GM19043 (cell line): ENCODE results near the gene SMYD2.

Source experiments
- ATAC-seq: cut with Tn5 transposase; IDR thresholded peaks from one replicate; pipeline ENCODE4 v1.9.1; 2021; ENCODE audit warnings: low read depth; ENCODE audit not compliant: unreplicated experiment

Gene SMYD2

GRCh38 chr1:214300149-214300780 is 19.3 kb downstream of the SMYD2 start:
- no peak for ATAC-seq

- ATAC-seq: no peak
Measured at GRCh38 chr1:214301526-214301925, 20.6 kb downstream of the SMYD2 start.

- no peak for ATAC-seq
Measured at GRCh38 chr1:214303141-214303930, 22.4 kb downstream of the SMYD2 start.

- ATAC-seq: no peak
Measured at GRCh38 chr1:214305164-214305751, 24.3 kb downstream of the SMYD2 start.

GRCh38 chr1:214306269-214306668 is 25.3 kb downstream of the SMYD2 start:
- no peak for ATAC-seq

GRCh38 chr1:214310010-214310409 is 29.1 kb downstream of the SMYD2 start:
- no peak for ATAC-seq

- no peak for ATAC-seq
Measured at GRCh38 chr1:214310777-214311690, 30.1 kb downstream of the SMYD2 start.

- ATAC-seq: no peak
Measured at GRCh38 chr1:214312530-214313051, 31.6 kb downstream of the SMYD2 start.

- ATAC-seq: no peak
Measured at GRCh38 chr1:214314178-214314843, 33.4 kb downstream of the SMYD2 start.

- no peak for ATAC-seq
Measured at GRCh38 chr1:214316593-214316992, 35.6 kb downstream of the SMYD2 start.

- ATAC-seq: no peak
Measured at GRCh38 chr1:214317300-214317699, 36.3 kb downstream of the SMYD2 start.

- no peak for ATAC-seq
Measured at GRCh38 chr1:214317734-214318133, 36.8 kb downstream of the SMYD2 start.

GRCh38 chr1:214318356-214318755 is 37.4 kb downstream of the SMYD2 start:
- ATAC-seq: no peak

GRCh38 chr1:214318956-214319736 is 38.2 kb downstream of the SMYD2 start:
- no peak for ATAC-seq

GRCh38 chr1:214319938-214320337 is 39.0 kb downstream of the SMYD2 start:
- ATAC-seq: no peak

- ATAC-seq: peak; percentile 81
Measured at GRCh38 chr1:214321705-214322453, 40.9 kb downstream of the SMYD2 start.

- no peak for ATAC-seq
Measured at GRCh38 chr1:214324896-214325800, 44.2 kb downstream of the SMYD2 start.
